NCI-H128 (cell line): ENCODE measurements around the gene TOP3B.
"Not testable (repeated sequence)": the region's sequence is repeated elsewhere in the genome, so short reads cannot be mapped to it uniquely, and the experiment has no call there.

Experiments used
- DNase-seq: peaks from one replicate; lab custom pipeline; 2025; ENCODE audit not compliant: unreplicated experiment; lab: John Stamatoyannopoulos, UW

Gene TOP3B

DNA sequence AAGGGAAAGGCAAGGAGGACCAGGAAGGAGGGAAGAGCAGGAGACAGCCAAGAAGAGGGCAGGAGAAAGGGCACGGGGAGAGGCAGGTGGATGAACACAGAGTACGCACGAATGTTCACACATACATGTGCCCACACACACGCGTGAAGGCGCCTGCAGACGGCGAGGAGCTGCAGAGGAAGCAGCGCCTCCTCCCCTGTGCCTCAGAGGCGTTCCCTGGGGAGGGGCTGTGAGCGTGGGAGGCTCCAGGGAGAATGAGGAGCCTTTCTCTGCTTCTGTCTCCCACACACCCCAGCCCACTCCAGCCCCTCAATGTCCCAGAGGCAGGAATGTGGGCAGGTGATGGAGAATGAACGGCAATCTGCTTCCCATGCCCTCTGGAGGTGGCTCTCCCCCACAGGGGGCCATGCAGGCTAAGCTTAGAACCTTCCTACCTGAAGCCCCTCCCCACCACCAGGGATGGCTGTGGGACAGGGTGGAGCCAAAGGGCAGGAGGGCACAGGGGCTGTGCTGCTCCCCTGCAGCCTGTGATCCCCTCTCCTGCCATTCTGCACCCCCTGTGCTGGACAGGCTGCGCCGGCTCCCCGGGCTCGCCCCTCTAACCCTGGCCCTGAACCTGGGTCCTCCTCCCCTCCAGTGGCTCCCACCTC, 55.3 kb downstream of the TOP3B start:
- no peak for DNase-seq

- no peak for DNase-seq
These were observed 55.9 kb downstream of the TOP3B start for GRCh38 chr22:21926728-21927127.

GRCh38 chr22:21923163-21923561, 59.4 kb downstream of the TOP3B start:
- no peak for DNase-seq

DNA sequence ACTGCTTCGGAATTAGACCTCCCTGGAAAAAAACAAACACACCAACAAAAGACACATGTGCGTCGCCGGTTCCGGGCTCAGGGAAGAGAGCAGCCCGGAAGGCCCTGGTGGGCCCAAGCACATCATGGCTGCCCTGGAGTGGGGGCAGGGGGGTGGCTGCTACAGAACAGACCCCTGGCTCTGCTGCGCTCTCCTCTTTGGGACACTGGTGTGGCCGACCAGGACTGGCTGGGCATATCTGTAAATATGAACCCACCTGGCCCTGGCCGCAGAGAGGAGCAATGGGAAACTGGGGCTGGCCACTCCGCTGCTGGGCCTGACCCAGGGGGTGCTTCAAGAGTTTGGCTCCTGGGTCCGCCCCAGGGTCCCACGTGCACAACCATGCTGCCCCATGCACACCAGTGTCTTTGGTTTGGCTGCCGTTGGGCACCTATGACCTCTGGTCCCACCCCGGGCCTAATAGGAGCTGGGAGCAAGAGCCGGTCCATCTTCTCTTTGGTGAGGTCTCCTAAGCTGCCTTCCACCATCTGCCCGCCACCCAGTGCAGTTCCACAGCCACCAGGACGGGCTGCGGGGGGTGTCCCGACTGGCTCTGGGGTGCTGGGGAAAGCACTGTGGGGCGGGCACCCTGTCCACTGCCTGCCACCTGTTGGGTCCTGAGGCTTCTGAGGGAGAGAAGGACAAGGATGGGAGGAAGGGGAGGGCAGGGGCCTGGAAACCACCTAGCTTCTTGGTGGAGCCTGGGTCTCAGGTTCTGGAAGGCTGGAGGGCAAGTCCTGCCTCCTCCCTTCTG, 60.0 kb downstream of the TOP3B start:
- DNase-seq: no peak

DNA sequence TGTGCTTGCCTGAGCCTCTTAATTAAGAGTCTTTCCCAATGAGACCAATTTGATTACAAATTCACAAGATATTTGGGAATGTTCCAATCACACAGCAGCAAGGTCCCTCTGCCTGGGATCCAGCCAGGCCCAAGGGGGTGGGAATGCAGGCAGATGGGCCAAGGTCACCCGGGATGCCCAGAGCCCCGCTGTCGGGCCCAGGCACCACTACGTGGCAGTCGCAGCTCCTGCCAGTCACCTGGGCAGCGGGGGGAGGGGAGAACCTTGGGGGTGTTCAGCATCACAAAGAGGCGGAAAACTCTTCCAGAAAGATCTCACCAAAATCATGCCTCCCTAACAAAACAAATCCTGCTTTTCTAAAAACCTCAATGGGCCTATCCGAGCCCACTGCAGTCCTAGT, 60.9 kb downstream of the TOP3B start:
- no peak for DNase-seq

GRCh38 chr22:21921184-21921721, 61.3 kb downstream of the TOP3B start:
- no peak for DNase-seq

DNA sequence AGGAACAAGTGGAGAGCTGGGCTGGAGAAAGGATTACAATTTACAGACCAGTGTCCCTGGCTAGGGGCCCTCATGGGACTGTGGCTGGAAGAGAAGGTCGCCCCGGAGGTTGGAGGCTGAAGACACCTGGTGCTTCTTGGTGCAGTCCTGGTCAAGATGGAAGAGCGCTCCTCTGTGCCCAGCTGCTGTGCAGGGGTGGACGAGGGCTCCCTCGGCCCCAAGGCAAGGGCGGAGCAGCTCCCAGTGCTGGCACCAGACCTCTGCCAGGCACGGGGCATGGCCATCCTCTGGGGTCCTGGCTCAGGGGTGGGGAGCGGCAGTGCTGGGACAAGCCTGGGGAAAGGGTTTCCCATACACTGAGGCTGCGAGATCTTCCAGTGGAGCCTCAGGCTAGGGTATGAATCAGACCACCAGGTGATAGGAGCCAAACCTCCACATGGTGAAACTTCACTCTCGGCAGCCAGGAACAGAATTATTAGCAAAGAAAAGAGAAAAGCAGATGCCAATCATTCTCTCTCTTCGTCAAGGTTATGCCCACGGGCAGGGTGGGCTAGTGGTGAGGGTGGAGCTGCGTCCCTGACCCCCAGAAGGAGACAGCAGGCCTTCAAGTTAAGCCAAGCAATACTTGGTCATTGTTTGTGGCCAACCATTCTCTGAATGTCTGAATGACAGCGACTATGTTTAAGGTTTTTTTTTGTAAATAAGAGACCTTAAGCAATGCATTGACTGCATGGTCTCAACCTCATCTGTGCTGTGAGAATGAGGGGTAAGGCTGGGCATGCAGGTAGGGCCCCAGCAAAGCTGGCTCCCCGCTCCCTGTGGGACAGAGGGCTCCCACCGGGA, 62.0 kb downstream of the TOP3B start:
- no peak for DNase-seq

DNA sequence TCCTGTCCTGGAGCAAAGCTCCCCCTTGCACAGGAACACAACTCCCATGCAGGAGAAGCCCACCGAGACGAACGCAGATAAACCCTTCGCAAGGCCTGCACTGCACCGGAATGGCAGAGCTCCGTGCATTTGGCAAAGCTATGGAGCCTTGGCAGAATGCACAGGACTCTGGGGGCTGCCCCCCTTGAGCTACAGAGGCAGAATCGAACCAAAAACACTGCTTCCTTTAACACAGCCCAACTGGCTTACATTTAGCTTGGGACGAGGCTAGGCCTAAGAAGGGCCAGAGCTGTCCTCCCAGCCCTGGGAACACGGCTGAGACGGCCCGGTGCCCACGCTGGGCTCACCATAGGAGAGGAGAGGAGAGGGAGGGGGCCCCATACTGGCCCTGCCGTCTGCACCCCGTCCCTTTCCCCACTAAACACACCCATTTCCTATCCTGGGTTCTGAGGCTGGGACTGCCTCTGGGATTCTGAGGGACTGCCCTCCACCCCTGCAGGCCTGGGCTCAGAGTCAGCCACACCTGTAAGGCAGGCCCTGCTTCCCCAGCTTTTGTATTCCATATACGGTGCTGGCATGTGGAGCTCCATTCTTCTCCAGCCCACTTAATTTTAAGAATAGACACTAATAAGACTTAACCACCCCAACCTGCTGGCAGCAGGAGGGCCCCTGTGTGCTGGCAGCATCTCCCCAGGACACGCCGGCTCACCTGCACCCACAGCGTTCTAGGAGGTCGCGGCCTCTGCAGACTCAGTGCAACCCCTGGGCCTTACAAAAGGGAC, 62.9 kb downstream of the TOP3B start:
- no peak for DNase-seq

GRCh38 chr22:21918466-21919185, 64.0 kb downstream of the TOP3B start:
- no peak for DNase-seq

GRCh38 chr22:21917959-21918261, 64.7 kb downstream of the TOP3B start:
- no peak for DNase-seq

GRCh38 chr22:21917181-21917958, 65.2 kb downstream of the TOP3B start:
- no peak for DNase-seq

DNA sequence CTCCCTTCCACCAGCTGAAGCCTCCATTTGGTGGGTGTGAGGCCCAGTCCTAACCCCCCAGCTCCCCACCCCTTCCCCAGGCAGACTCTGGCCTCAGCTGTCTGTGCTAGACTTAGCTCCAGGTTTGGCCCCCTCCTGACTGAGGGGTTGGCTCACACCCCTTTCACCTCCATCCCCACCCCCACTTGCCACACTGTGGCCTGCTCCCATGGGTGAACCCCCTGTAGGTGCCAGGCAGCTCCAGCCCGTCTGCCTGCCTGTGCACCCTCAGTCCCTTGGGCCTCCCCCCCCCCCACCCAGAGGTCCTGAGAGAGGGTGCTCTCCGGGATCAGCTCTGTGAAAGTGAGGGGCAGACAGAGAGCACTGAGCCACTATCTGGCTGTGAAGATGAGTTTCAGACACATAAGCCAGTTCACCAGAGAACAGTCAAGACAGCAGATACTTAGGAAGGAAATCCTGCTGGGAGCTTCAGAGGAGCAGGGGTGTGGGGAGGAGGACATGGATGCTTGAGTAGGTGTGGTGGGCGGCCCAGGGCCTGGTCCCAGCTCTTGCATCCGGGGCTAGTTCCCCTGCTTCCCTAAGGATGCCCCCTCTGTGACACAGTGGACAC, 66.2 kb downstream of the TOP3B start:
- DNase-seq: no peak

DNA sequence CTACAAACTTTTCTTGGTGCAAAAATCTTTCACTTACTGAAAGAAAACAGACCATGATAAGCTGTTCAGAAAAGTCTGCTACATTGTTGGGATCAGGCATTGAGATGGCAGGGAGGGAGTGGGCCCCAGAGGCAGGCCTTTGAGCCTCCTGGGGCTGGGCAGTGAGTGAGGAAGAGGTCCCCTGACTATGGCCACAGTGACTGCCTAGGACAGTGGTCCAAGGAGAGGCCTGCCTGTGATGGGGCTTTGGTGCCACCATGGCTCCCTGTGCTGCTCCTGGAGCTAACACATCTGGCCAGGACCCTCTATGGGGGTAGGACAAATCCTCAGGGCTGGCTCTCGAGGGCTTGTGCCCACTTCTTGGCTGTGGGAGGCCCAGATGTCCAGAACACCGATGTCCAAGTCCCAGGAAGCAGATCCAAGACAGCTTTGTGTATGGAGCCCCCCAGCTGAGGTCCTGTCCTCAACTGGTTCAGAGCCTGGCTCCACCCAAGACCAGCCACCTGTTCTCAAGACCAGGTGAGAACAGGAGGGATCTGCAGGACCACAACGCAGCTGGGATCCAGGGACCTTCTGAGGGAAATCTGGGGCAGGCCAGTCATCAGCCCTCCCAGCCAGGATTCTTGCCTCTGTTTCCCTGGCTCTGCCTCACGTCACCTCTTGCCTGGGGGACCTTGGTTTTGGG, 66.8 kb downstream of the TOP3B start:
- no peak for DNase-seq

DNA sequence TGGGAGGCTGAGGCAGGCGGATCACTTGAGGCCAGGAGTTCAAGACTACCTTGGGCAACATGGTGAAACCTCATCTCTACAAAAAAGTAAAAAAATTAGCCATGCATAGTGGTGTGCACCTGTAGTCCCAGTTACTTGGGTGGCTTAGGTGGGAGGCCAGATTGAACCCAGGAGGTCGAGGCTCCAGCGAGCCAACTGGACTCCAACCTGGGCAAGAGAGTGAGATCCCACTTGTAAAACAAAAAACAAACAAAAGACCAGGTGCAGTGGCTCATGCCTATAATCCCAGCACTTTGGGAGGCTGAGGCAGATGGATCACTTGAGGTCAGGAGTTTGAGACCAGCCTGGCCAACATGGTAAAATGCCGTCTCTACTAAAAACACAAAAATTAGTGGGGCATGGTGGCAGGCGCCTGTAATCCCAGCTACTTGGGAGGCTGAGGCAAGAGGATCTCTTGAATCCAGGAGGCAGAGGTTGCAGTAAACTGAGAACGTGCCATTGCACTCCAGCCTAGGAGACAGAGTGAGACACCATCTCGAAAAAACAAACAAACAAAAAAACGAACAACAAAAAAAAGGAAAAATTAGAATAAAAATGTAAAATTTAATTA, 68.4 kb downstream of the TOP3B start:
- DNase-seq: not testable (repeated sequence)

- DNase-seq: not testable (repeated sequence)
These were observed 72.2 kb downstream of the TOP3B start for GRCh38 chr22:21910367-21910766.

- no peak for DNase-seq
These were observed 72.7 kb downstream of the TOP3B start for GRCh38 chr22:21909871-21910270.

GRCh38 chr22:21907638-21908522, 74.7 kb downstream of the TOP3B start:
- DNase-seq: no peak
